NCI-H524 (cell line): Measurements from ENCODE around the gene ALPK1.

Experiments used
- DNase-seq, 2 experiments: peaks; one replicate each; lab custom pipeline; 2025; lab: John Stamatoyannopoulos, UW

The ALPK1 gene

GRCh38 chr4:112328734-112329130 is 31.6 kb downstream of the ALPK1 start:
- DNase-seq, result no peak

GRCh38 chr4:112329672-112330375 is 32.7 kb downstream of the ALPK1 start:
- DNase-seq, result no peak

- DNase-seq, result no peak
Observed at GRCh38 chr4:112330921-112331320, 33.8 kb downstream of the ALPK1 start.

- DNase-seq, result no peak
Observed at GRCh38 chr4:112332398-112332797, 35.2 kb downstream of the ALPK1 start.

GRCh38 chr4:112340023-112340422 is 42.9 kb downstream of the ALPK1 start:
- DNase-seq, result peak; percentile 72 to 78

- DNase-seq, result peak in 1 of 2 experiments; percentile 3
Observed at GRCh38 chr4:112341033-112341432, 43.9 kb downstream of the ALPK1 start.

GRCh38 chr4:112343330-112344080 is 46.3 kb downstream of the ALPK1 start:
- peak; percentile 83 to 86 for DNase-seq

GRCh38 chr4:112348488-112349158 is 51.5 kb downstream of the ALPK1 start:
- peak; percentile 73 to 82 for DNase-seq

GRCh38 chr4:112352736-112353135 is 55.6 kb downstream of the ALPK1 start:
- DNase-seq, result no peak

GRCh38 chr4:112355662-112356061 is 58.5 kb downstream of the ALPK1 start:
- no peak for DNase-seq

- DNase-seq, result no peak
Observed at GRCh38 chr4:112357453-112357852, 60.3 kb downstream of the ALPK1 start.

GRCh38 chr4:112357897-112358296 is 60.7 kb downstream of the ALPK1 start:
- DNase-seq, result no peak

GRCh38 chr4:112358415-112358814 is 61.2 kb downstream of the ALPK1 start:
- DNase-seq, result no peak

GRCh38 chr4:112358952-112359749 is 62.0 kb downstream of the ALPK1 start:
- no peak for DNase-seq

- DNase-seq, result no peak
Observed at GRCh38 chr4:112361181-112361791, 64.1 kb downstream of the ALPK1 start.

GRCh38 chr4:112370466-112370865 is 73.3 kb downstream of the ALPK1 start:
- peak; percentile 17 to 60 for DNase-seq

GRCh38 chr4:112371361-112371760 is 74.2 kb downstream of the ALPK1 start:
- DNase-seq, result no peak

GRCh38 chr4:112374850-112375249 is 77.7 kb downstream of the ALPK1 start:
- DNase-seq, result no peak

- DNase-seq, result no peak
Observed at GRCh38 chr4:112377171-112377570, 80.0 kb downstream of the ALPK1 start.

GRCh38 chr4:112377594-112378242 is 80.5 kb downstream of the ALPK1 start:
- DNase-seq, result no peak

GRCh38 chr4:112378243-112378620 is 81.1 kb downstream of the ALPK1 start:
- DNase-seq, result no peak
